Fibroblast of the aortic adventitia (primary cell): Measurements from ENCODE around the gene TADA3. TPM values are rescaled to one million over a fixed set of nuclear protein-coding genes. Genes with fewer than 3 reads are reported as not detected.
A peak's percentile ranks its signal among the peaks of the same experiment; 100 is the strongest.

Source experiments
- DNase-seq: peaks from one replicate; pipeline ENCODE4 v3.0.0-alpha.2; 2010; ENCODE audit warnings: low read depth
- H3K4me3 ChIP-seq: 2 replicates; pipeline ENCODE4 v1.5.1; 2011; ENCODE audit warnings: low read depth, mild to moderate bottlenecking, control low read depth, low read length, moderate library complexity
- total RNA-seq: library from RNA; depleted of rRNA; stranded (reverse); fragments of >200 nt; gene quantifications from 2 replicates; pipeline ENCODE4 v1.2.3, GENCODE V29; 2012; ENCODE audit warnings: low replicate concordance
- TF ChIP-seq, protein P1 (sequence below): IDR thresholded peaks from 2 replicates; pipeline ENCODE4 v1.5.1; 2011; ENCODE audit warnings: mild to moderate bottlenecking, low read length, control low read depth, inconsistent platforms; ENCODE audit not compliant: insufficient read depth

TADA3 gene
- total RNA-seq, 1 donor = 74.2 TPM

DNA sequence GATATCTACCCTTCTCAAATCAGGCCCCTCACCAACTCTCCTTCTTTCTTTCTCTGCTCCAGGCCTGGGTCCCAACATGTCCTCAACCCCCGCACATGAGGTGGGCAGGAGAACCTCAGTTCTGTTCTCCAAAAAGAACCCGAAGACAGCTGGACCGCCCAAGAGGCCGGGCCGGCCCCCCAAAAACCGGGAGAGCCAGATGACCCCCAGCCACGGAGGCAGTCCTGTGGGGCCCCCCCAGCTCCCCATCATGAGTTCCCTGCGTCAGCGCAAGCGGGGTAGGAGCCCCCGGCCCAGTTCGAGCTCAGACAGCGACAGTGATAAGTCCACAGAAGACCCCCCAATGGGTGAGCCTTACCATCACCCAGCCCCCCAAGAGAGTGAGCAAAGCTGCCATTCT, 48.1 kb downstream of the TADA3 start:
- no peak for DNase-seq

DNA sequence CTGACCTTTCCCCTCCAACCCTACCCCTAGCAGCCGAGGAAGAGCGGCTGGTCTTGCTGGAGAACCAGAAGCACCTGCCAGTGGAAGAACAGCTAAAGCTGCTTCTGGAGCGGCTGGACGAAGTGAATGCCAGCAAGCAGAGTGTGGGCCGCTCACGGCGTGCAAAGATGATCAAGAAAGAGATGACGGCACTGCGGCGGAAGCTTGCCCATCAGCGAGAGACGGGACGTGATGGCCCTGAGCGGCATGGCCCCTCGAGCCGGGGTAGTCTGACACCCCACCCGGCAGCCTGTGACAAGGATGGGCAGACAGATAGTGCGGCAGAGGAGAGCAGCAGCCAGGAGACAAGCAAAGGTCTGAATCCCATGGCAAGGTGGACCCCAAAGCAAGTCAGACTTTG, 48.7 kb downstream of the TADA3 start:
- TF ChIP-seq, protein P1, sequence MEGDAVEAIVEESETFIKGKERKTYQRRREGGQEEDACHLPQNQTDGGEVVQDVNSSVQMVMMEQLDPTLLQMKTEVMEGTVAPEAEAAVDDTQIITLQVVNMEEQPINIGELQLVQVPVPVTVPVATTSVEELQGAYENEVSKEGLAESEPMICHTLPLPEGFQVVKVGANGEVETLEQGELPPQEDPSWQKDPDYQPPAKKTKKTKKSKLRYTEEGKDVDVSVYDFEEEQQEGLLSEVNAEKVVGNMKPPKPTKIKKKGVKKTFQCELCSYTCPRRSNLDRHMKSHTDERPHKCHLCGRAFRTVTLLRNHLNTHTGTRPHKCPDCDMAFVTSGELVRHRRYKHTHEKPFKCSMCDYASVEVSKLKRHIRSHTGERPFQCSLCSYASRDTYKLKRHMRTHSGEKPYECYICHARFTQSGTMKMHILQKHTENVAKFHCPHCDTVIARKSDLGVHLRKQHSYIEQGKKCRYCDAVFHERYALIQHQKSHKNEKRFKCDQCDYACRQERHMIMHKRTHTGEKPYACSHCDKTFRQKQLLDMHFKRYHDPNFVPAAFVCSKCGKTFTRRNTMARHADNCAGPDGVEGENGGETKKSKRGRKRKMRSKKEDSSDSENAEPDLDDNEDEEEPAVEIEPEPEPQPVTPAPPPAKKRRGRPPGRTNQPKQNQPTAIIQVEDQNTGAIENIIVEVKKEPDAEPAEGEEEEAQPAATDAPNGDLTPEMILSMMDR = no peak
- no peak overlapping the region for H3K4me3 ChIP-seq
- no peak for DNase-seq

More for the DNA sequence above, 48.1 kb downstream of the TADA3 start:
- no peak overlapping the region for H3K4me3 ChIP-seq
- TF ChIP-seq, protein P1 = no peak

GRCh38 chr3:9742560-9742959, 49.7 kb downstream of the TADA3 start:
- H3K4me3 ChIP-seq = no peak overlapping the region
- DNase-seq = no peak
- TF ChIP-seq, protein P1 = no peak

GRCh38 chr3:9739181-9739580, 53.1 kb downstream of the TADA3 start:
- no peak for DNase-seq
- H3K4me3 ChIP-seq = no peak overlapping the region
- TF ChIP-seq, protein P1 = no peak

DNA sequence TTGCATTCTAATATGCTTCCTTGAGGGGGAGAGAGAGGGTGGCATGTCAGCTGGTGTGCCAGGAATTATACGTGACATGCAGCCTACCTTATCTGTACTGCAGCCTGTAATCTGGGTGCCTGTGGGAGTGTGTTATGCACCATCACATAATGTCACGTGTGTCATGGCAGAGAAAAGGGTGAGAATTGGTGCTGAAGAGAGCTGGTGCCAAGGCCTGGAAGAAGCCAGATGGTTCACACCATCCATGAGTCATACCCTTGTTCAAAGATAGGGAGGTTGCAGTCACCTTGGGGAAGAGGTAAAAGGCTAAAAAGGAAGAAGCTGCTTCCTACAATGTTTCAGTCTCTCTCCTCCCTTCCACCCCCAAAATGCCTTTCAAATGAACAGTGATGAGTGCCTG, 55.4 kb downstream of the TADA3 start:
- no peak for DNase-seq
- TF ChIP-seq, protein P1 = no peak
- H3K4me3 ChIP-seq = no peak overlapping the region

- TF ChIP-seq, protein P1 = no peak
- DNase-seq = no peak
- peak overlapping the region; percentile 95 for H3K4me3 ChIP-seq
These were observed 59.5 kb downstream of the TADA3 start for GRCh38 chr3:9732740-9733115.

GRCh38 chr3:9732080-9732739, 60.1 kb downstream of the TADA3 start:
- TF ChIP-seq, protein P1 = no peak
- peak overlapping the region; percentile 95 for H3K4me3 ChIP-seq
- no peak for DNase-seq
